HG03196 (cell line): ENCODE results near the gene KLK5.
"Not testable (repeated sequence)": the region's sequence is repeated elsewhere in the genome, so short reads cannot be mapped to it uniquely, and the experiment has no call there.

Source experiments
- ATAC-seq: cut with Tn5 transposase; IDR thresholded peaks from one replicate; pipeline ENCODE4 v1.9.1; 2021; ENCODE audit not compliant: unreplicated experiment

The KLK5 gene, protein sequence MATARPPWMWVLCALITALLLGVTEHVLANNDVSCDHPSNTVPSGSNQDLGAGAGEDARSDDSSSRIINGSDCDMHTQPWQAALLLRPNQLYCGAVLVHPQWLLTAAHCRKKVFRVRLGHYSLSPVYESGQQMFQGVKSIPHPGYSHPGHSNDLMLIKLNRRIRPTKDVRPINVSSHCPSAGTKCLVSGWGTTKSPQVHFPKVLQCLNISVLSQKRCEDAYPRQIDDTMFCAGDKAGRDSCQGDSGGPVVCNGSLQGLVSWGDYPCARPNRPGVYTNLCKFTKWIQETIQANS

DNA sequence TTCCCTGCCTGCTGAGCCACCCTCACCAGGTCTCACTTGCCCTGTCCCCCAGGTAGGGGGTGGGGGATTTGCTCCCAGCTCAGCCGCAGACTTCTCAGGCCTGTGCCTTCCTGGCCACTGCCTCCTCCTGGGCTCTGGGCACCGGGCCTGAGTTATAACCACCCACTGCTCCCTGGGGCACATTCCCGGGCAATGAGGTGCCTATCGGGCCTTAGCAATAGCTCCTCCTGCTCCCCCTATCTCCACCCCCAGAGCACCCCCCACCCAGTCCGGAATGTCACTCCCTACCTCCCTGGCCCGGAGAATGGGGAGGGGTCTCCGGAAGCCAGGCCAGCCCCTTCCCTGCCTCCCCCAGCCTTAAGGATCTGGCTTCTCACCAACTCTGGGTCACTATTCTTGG lies at the start of gene KLK5:
KLK5 (minus strand) TSS at position 129 of the 400 bp plus-strand sequence. CDS start 381 bp downstream, outside the sequence.
- no peak for ATAC-seq

DNA sequence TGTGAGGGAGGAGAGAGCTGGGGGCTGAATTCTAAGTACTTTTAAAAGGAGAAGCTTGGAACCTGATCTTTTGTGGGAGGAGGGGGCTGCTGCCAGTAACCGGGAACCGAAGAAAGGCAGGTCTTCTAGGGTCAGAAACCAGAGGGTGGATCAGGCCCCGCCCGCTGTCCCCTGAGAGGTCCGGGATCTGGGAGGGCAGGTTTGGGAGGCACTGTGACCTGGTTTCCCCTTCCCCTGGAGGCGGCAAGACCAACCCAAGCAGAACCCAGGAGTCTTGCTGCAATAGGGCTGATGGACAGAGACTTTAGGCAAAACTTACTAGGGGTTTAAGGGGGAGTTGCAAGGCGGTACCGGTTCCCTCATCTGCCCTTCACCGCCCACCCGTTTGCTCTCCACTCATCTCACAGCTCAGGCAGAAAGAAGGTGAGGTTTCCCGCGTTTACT lies 49.3 kb upstream of the KLK5 start:
- ATAC-seq: no peak

DNA sequence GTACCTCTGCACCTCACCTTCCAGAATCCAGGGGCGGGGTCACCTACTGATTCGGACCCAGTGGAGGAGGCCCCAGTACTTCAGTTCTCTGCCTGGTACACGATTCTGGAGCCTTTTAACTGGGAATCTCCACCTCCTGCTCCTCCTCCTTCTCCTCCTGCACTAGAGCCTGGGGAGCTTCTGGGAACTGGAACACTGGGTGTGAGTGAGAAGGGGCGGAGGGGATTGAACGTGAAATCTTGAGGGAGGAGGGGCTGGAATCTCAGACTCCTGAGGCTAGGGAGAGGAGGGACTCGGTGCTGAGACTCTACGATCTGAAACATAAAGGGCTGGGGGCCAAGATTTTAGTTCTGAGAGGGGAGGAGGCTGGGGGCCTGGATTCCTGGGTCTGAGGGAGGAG lies 48.7 kb upstream of the KLK5 start, which contains the start of gene KLK8:
KLK8 (minus strand) TSS at position 90 of the 400 bp plus-strand sequence. CDS start 437 bp downstream, outside the sequence.
- no peak for ATAC-seq

DNA sequence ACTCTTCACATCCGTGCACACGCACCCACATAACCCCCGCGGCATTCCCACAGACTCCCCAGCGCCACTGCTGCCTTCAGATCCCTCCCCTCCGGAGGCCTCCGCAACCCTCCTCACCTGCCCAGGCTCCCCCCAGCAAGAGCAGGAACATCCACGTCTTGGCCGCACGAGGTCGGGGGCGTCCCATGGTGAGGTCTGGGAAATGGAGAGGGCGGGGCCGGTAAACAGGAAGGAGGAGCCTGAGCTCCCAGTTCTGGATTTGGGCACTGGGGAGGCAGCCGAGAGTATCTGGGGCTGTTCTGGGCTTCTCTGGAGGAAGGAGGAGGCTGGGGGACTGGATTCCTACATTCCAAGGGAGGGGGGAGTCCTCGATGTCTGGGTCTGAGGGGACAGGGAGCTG lies 48.1 kb upstream of the KLK5 start:
- no peak for ATAC-seq

DNA sequence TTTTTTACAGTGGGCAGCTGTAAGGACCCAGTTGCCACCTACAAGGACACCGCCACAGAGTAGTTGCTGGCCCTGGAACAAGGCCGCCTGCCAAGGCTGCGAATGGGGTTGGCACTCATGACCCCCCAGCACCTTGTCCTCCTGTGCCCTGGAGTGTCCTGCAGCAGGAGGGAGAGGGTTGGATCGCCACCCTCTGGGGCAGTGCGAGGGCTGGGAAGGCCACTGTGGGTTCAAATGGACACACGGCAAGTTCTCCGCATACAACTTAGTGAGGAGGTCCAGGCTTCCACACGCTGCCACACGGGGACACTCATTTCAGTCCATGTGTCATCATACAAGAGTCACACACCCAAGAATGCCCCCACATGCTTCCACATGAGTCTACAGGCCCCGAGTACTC lies 47.6 kb upstream of the KLK5 start:
- no peak for ATAC-seq

DNA sequence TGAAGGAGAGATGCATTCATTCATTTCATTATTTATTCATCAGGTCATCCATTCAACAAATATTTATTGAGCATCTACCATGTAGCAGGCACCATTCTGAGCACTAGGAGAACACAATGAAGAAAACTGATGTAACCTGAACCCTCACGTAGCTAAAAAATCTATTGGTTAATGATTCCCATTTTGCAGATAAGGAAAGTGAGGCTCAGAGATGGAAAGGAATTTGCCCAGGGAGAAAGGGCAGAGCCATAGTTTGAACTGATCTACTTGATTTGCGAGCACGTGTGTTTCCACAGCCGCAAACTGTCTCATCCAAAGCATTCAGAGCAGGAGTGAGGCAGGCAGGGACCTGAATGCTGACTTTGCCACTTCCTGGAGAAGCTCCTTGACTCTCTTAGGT lies 45.8 kb upstream of the KLK5 start:
- ATAC-seq: no peak

DNA sequence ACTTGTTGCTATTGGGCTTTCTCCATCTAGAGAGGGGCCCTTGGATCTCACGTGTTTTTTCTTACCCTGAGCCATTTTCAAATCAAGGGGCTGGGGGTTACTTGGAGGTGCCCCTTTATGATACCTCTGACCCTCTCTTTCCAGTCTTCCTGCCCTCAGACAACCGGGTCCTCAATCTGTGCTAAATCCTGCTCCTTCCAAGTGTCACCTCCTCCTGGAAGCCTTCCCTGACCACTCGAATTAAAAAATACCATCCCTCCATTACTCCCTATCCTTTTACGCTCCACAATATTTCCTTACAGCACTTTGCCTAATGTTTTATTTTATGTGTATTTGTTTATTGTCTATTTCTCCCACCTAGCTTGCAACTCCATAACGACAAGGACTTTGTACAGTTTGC lies 45.2 kb upstream of the KLK5 start:
- no peak for ATAC-seq

DNA sequence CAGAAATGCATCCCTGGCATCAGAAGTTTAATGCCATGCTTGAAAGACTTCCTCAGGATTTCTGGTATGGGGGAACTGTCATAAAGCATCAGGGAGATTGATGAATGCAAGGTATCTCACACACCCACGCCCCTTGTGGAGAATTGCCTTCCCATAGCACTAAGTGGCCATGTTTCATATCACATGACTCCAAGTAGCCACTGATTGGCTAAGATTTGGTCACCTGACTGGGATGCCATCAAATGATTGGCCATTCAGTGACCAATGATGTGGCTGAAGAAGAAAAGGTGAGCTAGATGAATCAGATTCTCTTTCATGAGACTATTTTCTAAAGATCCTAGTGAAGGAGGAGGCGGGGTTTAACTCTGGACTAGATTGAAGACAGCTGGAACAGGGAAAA lies 41.3 kb upstream of the KLK5 start:
- no peak for ATAC-seq

DNA sequence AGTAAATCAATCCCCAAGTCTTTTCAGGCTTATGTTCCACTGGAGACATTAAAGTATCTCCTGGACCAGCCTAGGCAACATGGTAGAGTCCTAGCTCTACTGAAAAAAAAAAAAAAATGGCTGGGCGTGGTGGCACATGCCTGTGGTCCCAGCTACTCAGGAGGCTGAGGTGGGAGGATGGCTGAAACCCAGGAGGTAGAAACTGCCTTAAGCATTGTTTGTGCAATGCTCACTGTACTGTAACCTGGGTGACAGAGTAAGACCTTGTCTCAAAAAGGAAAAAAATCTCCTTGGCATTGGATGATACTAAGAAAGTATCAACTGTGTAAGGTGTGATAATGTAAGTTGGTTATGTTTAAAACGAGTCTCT lies 39.8 kb upstream of the KLK5 start:
- ATAC-seq: no peak

DNA sequence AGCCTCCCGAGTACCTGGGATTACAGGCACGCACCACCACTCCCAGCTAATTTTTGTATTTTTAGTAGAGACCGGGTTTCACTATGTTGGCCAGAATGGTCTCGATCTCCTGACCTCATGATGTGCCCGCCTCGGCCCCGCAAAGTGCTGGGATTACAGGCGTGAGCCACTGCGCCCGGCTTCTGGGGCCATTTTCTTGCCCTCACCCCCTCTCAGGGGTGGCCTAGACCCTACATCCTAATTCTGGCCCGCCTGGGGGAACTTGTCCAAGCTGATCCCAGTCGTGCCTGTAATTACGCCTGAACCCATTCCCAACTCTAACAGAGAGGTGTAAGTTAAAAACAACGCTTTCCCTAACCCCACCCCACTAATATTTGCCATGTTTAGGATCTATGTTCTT lies 31.6 kb upstream of the KLK5 start:
- ATAC-seq: not testable (repeated sequence)

DNA sequence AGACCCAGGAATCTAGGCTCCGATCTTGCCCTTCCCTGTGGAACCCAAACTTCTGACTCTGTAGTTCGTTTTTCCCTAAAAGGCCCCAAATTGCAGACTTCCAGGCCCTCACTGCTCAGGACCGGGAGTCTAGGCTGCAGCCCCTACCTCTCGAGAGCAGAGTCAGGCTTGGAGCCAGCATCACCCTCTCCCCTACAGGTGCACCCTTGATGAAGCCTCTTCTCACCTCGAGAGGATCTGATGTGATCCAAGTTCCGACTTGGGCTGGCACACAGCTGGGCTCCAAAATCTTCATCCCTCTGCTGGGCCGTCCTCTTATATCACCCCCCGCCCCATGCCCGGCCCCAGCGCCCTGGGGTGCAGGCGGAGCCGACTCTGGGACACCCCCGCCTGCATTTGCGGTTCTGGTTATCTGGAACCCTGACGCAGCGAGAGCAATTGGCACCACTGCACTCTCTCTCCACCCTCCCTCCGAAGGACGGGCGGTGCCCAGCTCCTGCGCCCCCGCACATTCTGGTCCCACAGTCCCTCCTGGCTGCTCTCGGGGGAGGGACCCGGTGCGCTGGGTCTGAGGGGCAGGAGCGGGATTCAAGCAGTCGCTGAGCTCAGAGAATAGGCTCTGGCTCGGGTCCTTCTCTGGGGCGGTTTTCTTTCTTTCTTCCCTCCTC lies 30.9 kb upstream of the KLK5 start, which contains the start of gene KLK7:
KLK7 (minus strand) TSS at position 293 of the 668 bp plus-strand sequence. CDS start 1,518 bp downstream, outside the sequence.
- no peak for ATAC-seq

DNA sequence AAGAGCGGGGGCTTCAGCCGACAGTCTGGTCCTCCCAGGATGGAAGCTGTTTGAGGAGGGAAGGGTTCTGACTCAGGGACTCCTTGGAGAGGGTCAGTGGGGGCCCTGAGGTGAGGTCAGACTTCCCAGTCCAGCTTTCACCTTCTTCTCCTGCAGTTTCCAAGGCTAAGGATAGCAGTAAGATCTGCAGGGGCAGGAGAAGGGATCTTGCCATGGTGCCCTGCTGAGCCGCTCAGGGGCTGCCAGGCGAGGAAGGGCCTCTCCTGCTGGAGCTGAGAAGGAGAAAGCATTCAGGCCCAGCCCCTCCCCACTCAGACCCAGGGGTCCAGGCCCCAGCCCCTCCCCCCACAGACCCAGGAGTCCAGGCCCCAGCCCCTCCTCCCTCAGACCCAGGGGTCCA lies 29.3 kb upstream of the KLK5 start:
- ATAC-seq: no peak

DNA sequence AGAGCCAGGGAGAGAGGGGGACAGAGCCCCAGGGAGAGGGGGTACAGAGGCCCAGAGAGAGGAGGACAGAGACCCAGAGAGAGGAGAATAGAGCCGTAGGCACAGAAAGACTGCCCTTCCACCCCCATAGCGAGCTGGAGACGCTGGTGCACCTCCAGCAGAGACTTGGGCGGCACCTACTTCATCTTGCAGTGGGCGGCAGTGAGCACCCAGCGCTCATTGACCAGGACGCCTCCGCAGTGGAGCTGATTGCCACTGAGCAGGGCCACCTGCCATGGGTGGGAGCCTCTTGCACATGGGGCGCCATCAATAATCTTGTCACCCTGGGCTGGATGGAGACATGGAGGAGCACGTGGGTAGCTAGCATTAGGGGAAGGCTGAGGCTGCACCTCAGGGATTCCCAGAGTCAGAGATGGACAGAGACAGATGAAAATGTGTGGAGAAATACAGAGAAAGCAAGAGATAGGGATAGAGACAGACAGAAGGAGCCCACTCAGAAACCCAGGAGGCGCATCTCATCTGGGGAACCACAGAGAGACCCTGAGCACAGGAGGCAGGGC lies 28.8 kb upstream of the KLK5 start:
- no peak for ATAC-seq

DNA sequence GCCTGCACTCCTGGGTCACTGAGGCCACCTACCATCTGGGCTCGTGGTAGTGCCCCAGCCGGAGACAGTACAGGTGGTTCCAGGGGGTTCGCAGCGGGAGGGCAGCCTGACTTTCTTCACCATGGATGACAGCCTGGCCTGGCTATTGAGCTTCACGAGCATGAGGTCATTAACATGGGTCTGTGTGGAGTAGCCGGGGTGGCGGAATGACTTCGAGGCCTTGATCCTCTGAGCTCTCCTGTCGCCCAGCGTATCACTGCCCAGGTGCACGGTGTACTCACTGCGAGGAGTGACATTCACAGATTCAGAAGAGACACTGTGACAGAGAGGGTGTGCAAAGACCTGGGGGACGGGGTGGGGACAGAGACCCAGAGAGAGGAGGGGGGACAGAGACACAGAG lies 27.4 kb upstream of the KLK5 start:
- ATAC-seq: no peak

DNA sequence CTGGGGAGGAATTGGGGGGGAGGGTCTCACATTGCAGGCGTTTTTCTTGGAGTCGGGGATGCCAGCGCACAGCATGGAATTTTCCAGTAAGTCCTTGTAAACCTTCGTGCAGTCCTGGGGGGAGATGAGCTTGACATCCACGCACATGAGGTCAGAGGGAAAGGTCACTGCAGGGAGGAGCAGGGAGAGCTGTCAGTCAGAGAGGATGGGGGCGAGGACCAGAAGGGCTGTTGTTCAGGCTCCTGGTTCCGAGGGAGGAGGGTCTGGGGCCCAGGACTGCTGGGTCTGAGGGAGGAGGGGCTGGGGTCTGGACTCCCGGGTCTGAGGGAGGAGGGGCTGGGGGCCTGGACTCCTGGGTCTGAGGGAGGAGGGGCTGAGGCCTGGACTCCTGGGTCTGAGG lies 26.9 kb upstream of the KLK5 start:
- no peak for ATAC-seq

DNA sequence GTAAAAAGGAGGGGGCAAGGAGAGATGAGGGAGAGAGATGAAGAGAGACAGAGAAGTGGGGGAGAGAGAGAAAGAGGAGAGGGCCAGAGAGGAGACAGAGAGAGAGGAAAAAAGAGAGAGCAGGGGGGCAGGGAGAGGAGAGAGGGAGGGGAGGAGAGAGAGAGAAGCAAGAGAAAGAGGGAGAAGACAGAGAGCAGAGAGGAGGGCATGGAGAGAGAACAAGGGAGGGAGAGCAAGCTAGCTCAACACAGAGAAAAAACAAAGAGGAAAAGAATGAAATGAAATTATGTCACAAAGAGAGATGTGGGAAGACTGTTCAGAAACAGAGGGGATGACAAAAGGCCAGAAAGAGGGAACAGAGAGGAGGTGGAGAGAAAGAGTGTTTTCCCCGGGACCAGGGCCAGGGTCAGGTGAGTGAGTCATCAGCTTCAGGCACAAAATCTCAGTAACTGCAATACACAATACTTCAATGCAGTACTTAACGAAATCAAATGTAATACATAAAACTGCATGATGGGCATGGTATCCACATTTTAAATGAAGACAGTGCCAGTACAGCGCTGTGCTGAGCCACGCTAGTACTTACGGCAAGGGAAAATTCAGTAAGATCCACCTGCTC lies 26.0 kb upstream of the KLK5 start:
- ATAC-seq: no peak

DNA sequence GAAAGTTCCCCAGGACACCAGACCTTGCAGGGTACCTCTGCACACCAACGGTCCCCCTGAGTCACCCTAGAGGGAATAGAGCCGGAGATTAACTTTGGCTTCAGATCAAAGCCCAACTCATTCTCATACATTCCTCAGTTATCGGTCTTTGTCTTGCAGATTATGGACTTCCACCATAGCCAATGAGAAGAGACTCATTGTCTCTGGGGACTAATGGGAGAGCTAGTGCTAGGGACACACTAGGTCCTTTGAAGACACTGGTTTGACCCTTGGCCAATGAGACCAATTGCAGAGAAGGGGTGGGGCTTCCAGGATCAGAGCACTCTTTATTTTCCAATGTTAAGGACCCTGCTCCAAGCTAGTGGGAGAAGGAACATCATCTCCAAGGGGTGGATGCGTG lies 24.8 kb upstream of the KLK5 start:
- no peak for ATAC-seq

DNA sequence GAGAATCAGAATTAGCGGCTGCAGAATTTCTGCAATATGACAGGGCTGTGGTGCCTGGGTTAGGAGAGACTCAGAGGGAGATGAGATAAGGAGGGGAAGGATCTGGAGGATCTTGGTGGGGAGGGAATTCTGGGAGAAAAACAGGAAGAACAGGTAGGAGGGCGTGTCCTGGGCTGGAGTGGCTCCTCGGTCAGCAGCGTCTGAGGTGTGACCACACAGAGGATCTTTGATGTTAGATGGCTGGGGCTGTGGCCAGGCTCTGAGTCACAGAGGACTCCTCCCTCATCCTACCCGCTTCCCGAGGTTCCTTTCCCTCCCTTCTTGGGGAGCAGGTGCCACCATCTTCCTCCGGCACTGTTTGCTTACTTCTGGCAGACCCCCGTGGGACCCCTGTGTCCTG lies 22.9 kb upstream of the KLK5 start:
- ATAC-seq: no peak

DNA sequence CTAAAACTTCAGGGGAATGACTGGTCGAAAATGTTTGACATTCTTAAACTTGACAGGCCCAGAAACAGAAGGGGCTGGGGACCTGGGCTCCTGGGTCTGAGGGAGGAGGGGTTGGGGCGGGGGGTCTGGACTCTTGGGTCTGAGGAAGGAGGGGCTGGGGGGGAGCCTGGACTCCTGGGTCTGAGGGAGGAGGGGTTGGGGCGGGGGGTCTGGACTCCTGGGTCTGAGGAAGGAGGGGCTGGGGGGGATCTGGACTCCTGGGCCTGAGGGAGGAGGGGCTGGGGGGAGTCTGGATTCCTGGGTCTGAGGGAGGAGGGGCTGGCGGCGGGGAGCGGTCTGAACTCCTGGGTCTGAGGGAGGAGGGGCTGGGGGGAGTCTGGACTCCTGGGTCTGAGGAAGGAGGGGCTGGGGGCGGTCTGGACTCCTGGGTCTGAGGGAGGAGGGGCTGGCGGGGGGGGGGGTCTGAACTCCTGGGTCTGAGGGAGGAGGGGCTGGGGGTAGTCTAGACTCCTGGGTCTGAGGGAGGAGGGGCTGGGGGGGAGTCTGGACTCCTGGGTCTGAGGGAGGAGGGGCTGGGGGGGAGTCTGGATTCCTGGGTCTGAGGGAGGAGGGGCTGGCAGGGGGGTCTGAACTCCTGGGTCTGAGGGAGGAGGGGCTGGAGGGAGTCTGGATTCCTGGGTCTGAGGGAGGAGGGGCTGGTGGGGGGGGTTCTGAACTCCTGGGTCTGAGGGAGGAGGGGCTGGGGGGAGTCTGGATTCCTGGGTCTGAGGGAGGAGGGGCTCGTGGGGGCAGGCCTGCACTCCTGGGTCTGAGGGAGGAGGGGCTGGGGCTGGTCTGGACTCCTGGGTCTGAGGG lies 22.1 kb upstream of the KLK5 start:
- ATAC-seq: no peak

DNA sequence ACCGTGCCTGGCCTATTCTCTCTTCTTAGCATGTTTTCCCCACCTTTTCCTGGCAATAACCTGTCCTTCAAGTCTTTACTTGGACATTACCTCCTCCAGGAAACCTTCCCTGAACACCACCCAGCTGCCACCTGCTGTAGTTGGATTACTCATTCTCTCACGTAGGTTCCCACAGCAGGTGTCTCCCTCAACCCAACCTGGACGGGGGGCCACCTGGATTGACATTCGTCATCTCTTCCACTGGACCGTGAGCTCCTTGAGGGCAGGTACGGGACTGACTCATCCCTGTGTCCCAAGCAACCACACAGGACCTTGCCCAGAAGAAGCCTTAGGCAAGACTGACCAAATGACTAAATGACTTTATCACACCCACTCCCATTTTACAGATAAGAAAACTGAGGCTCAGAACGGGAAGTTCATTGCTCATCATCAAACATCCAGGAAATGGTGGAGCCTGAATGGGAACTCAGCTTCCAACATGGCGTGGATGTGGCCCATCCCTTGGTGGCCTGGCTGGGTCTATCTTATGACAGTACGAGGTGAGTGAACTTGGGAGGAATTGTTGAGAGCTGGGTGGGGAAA lies 20.0 kb upstream of the KLK5 start:
- no peak for ATAC-seq
